ENCODE data around the gene TRIM39.

DNA sequence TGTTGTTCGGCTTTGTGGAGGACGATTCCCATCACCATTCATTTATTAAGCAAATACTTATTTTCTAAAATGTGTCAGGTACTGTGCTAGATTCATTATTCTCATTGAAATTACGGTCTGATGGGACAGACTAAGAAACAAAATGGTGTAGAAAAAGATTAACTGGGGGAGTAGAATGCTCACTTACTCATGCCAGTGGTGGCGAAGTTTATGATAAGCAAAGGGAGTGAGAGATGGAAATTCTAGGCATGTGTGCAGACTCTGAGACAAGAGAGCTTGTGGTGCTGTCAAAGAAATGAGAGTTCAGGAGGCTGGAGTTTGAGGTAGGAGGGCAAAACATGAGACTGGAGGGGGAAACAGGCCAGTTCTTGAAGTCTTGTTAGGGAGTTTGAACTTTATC, 19.1 kb downstream of the TRIM39 start:
- TF ChIP-seq, protein P1, sequence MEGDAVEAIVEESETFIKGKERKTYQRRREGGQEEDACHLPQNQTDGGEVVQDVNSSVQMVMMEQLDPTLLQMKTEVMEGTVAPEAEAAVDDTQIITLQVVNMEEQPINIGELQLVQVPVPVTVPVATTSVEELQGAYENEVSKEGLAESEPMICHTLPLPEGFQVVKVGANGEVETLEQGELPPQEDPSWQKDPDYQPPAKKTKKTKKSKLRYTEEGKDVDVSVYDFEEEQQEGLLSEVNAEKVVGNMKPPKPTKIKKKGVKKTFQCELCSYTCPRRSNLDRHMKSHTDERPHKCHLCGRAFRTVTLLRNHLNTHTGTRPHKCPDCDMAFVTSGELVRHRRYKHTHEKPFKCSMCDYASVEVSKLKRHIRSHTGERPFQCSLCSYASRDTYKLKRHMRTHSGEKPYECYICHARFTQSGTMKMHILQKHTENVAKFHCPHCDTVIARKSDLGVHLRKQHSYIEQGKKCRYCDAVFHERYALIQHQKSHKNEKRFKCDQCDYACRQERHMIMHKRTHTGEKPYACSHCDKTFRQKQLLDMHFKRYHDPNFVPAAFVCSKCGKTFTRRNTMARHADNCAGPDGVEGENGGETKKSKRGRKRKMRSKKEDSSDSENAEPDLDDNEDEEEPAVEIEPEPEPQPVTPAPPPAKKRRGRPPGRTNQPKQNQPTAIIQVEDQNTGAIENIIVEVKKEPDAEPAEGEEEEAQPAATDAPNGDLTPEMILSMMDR (IDR thresholded peaks at IDR 0.05), result no peak
- TF ChIP-seq POLR2A (IDR thresholded peaks at IDR 0.05), result no peak

Data from uterus (tissue), 2 donors.